Measurements from ENCODE around the gene NEDD4. TPM values are rescaled to one million over a fixed set of nuclear protein-coding genes. Genes with fewer than 3 reads are reported as not detected.
A peak's percentile ranks its signal among the peaks of the same experiment; 100 is the strongest.

NEDD4 gene
- total RNA-seq (10 to 100 TPM; 19.4 to 28.6 (median 25.4) TPM), polyA plus RNA-seq (1 to 10 TPM; 3.2 to 4.6 (median 4.2) TPM)

DNA sequence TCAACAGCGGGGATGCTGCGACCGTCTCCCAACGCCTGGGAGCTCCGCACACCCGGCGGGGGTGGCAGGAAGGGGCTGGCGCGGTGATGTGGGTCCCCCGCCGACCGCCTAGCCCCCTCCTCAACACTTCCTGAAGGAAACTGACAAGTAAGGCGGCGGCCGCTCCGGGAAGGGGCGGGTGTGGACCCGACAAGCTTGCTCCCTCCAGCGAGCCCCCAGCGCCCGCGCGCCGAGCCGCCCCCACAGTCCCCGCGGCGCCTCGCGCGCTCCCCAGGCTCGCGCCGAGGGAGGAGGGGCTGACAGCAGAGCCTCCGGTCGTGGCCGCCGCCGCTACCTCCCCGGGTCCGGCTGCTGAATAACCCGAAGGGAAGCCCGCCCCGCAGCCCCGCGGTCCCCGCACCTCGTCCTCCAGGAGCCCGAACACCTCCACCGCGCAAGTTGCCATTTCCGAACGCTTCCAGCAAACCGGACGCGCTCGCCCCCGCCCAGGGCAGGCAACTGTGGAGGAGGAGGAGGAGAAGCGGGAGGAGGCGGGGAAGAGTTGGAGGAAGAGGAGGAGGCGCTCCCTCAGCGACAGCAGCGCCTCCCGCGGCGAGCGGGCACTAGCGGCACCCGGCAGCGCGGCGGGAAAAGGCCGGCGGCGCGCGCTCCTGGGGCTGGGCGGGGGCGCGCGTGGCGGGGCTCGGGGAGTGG is at the start of gene NEDD4:
NEDD4 (minus strand) TSS at position 502 of the 693 bp plus-strand sequence; CDS start at position 445, 57 bp downstream.
- peak within 1 kb of the TSS; percentile 81 to 92 (median 86) for H3K4me3 ChIP-seq
- peaks cover 0 to 23% (median 18%) of the 10 kb centered on the region in 4 donors for H3K4me1 ChIP-seq
- no peaks in the 10 kb centered on the region for H3K9me3 ChIP-seq
- 1% methylated on average over 83 of the region's 83 CpGs for WGBS, 2 donors
- peak within 1 kb of the TSS; percentile 91 to 97 (median 97) for H3K27ac ChIP-seq
- no peaks in the 10 kb centered on the region for H3K27me3 ChIP-seq
- intact Hi-C loops (cut with DNase I), result loop anchor here (5.0 kb wide), 3 partner anchors 49 to 249 kb away; partner anchors contain the start of gene RFX7
- peak; percentile 93 for DNase-seq
- TF ChIP-seq, protein P1, sequence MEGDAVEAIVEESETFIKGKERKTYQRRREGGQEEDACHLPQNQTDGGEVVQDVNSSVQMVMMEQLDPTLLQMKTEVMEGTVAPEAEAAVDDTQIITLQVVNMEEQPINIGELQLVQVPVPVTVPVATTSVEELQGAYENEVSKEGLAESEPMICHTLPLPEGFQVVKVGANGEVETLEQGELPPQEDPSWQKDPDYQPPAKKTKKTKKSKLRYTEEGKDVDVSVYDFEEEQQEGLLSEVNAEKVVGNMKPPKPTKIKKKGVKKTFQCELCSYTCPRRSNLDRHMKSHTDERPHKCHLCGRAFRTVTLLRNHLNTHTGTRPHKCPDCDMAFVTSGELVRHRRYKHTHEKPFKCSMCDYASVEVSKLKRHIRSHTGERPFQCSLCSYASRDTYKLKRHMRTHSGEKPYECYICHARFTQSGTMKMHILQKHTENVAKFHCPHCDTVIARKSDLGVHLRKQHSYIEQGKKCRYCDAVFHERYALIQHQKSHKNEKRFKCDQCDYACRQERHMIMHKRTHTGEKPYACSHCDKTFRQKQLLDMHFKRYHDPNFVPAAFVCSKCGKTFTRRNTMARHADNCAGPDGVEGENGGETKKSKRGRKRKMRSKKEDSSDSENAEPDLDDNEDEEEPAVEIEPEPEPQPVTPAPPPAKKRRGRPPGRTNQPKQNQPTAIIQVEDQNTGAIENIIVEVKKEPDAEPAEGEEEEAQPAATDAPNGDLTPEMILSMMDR (IDR thresholded peaks at IDR 0.05), result peak; percentile 17 to 42 (median 23)
- TF ChIP-seq POLR2A (IDR thresholded peaks at IDR 0.05), result peak in 1 of 2 donors; percentile 25
- peak; percentile 67 to 76 (median 73) for TF ChIP-seq POLR2AphosphoS5 (IDR thresholded peaks at IDR 0.05)
- no peak for TF ChIP-seq EP300 (IDR thresholded peaks at IDR 0.05)
- no peaks in the 10 kb centered on the region for H3K36me3 ChIP-seq

DNA sequence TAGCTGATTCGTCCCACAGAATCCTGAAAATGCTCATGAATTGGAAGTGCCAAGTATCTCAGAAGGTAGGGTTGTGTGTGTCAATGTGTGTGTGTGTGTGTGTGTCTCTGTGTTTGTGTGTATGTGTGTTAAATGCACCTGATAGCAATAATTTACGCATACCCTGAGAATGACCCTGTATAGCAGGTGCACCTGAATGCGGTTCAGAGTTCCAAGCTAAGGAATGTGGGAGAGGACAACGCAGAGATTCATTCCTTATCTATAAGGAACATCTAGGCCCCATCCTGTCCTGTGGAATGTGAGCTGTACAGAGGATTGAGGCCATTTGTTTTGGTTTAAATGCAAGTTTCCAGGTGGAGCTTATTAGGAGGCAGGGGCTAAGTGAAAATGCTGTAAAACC is 49.1 kb upstream of the NEDD4 start:
- Histone ChIP-seq H3K27ac (no peak overlapping the region), H3K9me3 (no peaks in the 10 kb centered on the region), H3K36me3 (no peaks in the 10 kb centered on the region), H3K27me3 (no peaks in the 10 kb centered on the region), H3K4me3 (no peak overlapping the region), H3K4me1 (peaks cover 0 to 11% (median 2%) of the 10 kb centered on the region in 4 donors)
- DNase-seq, result no peak
- intact Hi-C loops (cut with DNase I), result loop anchor here (5.0 kb wide), 1 partner anchor 50 kb away; the partner anchor contains the start of gene NEDD4
- 56 to 77% methylated on average over 4 of the region's 4 CpGs for WGBS, 2 donors
- no peak for TF ChIP-seq POLR2A (IDR thresholded peaks at IDR 0.05)
- no peak for TF ChIP-seq POLR2AphosphoS5 (IDR thresholded peaks at IDR 0.05)
- TF ChIP-seq, protein P1 (IDR thresholded peaks at IDR 0.05), result no peak
- no peak for TF ChIP-seq EP300 (IDR thresholded peaks at IDR 0.05)

DNA sequence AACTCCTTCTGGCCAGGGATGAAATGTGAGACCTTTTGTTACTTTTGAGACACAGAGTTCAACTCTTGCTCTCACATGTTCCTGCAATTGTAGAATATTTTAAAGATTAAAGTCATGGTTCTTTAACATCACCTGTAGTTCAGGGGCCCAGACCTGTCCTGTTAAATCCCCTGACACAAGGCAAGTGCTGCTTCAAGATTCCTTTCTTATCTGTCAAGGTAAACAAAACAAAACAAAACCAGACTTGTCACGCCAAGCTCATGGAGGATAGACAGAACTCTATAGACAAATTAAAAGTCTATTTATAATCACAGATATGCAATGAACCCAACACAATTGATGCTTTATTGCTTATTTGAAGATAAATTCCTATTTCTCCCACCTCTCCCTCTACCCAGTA is 48.6 kb upstream of the NEDD4 start:
- intact Hi-C loops (cut with DNase I), result loop anchor here (5.0 kb wide), 1 partner anchor 50 kb away; the partner anchor contains the start of gene NEDD4
- Histone ChIP-seq H3K36me3 (no peaks in the 10 kb centered on the region), H3K27me3 (no peaks in the 10 kb centered on the region), H3K4me1 (peaks cover 0 to 11% (median 2%) of the 10 kb centered on the region in 4 donors), H3K27ac (no peak overlapping the region), H3K9me3 (no peaks in the 10 kb centered on the region), H3K4me3 (no peak overlapping the region)
- WGBS, 2 donors, result 57 to 83% methylated on average over 1 of the region's 1 CpG
- TF ChIP-seq, protein P1 (IDR thresholded peaks at IDR 0.05), result no peak
- TF ChIP-seq POLR2A (IDR thresholded peaks at IDR 0.05) (no peak), EP300 (IDR thresholded peaks at IDR 0.05) (no peak)
- no peak for DNase-seq

DNA sequence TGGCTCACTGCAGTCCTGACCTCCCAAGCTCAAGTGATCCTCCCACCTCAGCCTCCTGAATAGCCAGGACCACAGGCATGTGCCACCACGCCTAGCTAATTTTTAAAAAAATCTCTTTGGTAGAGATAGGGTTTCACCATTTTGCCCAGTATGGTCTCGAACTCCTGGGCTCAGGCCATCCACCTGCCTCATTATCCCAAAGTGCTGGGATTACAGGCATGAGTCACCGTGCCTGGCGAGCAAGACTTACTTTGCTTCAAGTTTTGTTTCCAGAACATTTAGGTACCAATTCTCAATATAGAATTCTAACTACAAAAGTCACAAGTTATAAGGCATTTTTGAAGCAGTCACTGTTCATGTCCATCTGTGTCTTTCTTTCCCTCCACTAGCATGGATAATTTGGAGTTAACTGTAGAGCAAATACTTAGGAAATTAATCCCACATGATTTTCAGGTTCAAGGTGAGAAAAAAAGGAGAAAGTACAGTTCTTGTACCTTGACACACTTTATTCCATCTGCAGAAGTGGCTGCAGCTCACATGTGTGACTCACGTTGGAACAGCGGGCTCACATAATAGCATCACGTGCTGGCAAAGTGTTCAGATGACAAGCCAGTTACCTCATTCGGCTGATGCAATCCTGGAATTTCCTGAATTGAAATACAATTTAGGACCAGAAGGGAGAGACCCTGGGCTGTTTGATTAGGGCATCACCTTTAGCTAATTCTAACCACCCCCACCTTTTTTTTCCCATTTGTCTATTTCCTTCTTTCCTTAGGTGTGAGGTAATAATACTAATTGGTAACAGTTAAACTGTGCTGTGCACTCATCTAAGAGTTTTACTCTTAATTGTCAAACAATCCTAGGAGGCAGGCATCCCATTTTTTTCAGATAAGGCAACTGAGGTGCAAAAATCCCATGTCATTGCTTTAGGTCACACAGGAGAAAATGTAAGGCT is 46.9 kb upstream of the NEDD4 start:
- peak; percentile 87 for DNase-seq
- 40 to 68% methylated on average over 8 of the region's 8 CpGs for WGBS, 2 donors
- Histone ChIP-seq H3K27ac (peak overlapping the region; percentile 14 to 70 (median 42)), H3K27me3 (no peaks in the 10 kb centered on the region), H3K4me1 (peaks cover 0 to 11% (median 2%) of the 10 kb centered on the region in 4 donors), H3K4me3 (no peak overlapping the region), H3K9me3 (no peaks in the 10 kb centered on the region), H3K36me3 (no peaks in the 10 kb centered on the region)
- TF ChIP-seq EP300 (IDR thresholded peaks at IDR 0.05), result peak in 2 of 4 donors; percentile 43 to 57
- peak; percentile 28 to 85 (median 56) for TF ChIP-seq POLR2AphosphoS5 (IDR thresholded peaks at IDR 0.05)
- no peak for TF ChIP-seq POLR2A (IDR thresholded peaks at IDR 0.05)
- TF ChIP-seq, protein P1 (IDR thresholded peaks at IDR 0.05), result no peak
- intact Hi-C loops (cut with DNase I), result loop anchor here (5.0 kb wide), 1 partner anchor 48 kb away; the partner anchor contains the start of gene NEDD4
